ENCODE results near the gene OTOS. TPM values are rescaled to one million over a fixed set of nuclear protein-coding genes. Genes with fewer than 3 reads are reported as not detected.

The OTOS gene
- total and polyA plus RNA-seq, 2 of the 4 experiments (the other 2 are of a cell fraction) = 0.34 TPM; not detected in 1

DNA sequence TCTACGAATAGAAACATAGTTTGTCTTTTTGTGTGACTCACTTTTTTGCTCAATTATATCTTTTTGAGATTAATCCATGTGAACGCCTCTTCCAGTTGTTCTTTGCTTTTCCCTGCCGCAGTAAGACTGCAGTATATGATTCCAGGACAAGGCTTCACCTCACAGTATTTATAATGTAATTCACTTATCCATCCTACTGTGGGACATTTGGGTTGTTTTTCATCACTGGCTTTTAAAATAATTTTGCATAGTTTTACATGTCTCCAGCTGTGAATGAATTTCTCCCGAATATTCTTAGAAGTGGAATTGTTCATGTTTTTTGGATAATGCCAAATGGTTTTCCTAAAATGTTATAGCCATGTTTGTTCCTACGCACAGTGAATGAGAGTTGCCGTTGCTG lies 26.2 kb downstream of the OTOS start:
- Histone ChIP-seq H3K4ac (ENCODE audit: low read depth, low read length) (no peak overlapping the region), H3K56ac (ENCODE audit: extremely low read depth, insufficient read depth, low read length) (no peak overlapping the region), H3K27me3 (ENCODE audit: control insufficient read depth, insufficient read depth, low read length) (peaks cover 14% of the 10 kb centered on the region), H2AFZ (replicated peaks; ENCODE audit: low read length, poor library complexity) (no peak overlapping the region), H2AK5ac (ENCODE audit: low read depth, low read length) (no peak overlapping the region), H4K20me1 (ENCODE audit: insufficient read depth, low read length) (no peaks in the 10 kb centered on the region), H2BK15ac (ENCODE audit: low read depth, low read length) (no peak overlapping the region), H3K14ac (replicated peaks; ENCODE audit: low read depth, low read length) (no peak overlapping the region), H3K9ac (ENCODE audit: low read depth, low read length) (no peak overlapping the region), H2BK5ac (ENCODE audit: low read depth, low read length, poor library complexity, severe bottlenecking) (no peak overlapping the region), H3K36me3 (ENCODE audit: control insufficient read depth, insufficient read depth, low read length) (no peaks in the 10 kb centered on the region), H3K79me1 (ENCODE audit: low read depth in 1 of 2, low read length in 2 of 2) (no peaks in the 10 kb centered on the region), H4K91ac (ENCODE audit: insufficient read depth, low read depth, low read length) (no peak overlapping the region), H3K4me1 (ENCODE audit: control insufficient read depth, insufficient read depth, low read length) (no peaks in the 10 kb centered on the region), H3K4me2 (ENCODE audit: low read depth, low read length) (no peak overlapping the region), H4K8ac (ENCODE audit: low read depth in 2 of 2, low read length in 2 of 2) (no peak overlapping the region), H3K4me3 (ENCODE audit: insufficient read depth, low read depth, low read length) (no peak overlapping the region), H3K18ac (ENCODE audit: low read depth, low read length) (no peak overlapping the region), H3K27ac (ENCODE audit: insufficient read depth, low read length) (no peak overlapping the region), H2AK9ac (replicated peaks; ENCODE audit: low read depth, low read length, poor library complexity) (no peak overlapping the region), H2BK120ac (ENCODE audit: low read depth, low read length) (no peak overlapping the region), H3K9me3 (ENCODE audit: control insufficient read depth, insufficient read depth, low read length) (no peaks in the 10 kb centered on the region), H3K9me1 (ENCODE audit: insufficient read depth, low read length) (peaks cover 2% of the 10 kb centered on the region; the same call in 1 of the 2 replicates), H4K5ac (ENCODE audit: low read depth, low read length) (no peak overlapping the region), H3K23ac (ENCODE audit: low read depth, low read length) (no peak overlapping the region), H2BK20ac (ENCODE audit: low read depth, low read length) (no peak overlapping the region)
- no TSS peak for BruUV-seq (replicated peaks)
- dilution Hi-C loops (cut with HindIII; ENCODE audit: low sequenced_read_pairs, unreplicated experiment) (no loop called here), in situ Hi-C loops (cut with MboI; ENCODE audit: low sequenced_read_pairs) (no loop called here), intact Hi-C loops (cut with micrococcal nuclease) (no loop called here)
- TF ChIP-seq POLR2A (IDR thresholded peaks at IDR 0.05; ENCODE audit: low read depth, low read length) (no peak), SMC3 (IDR thresholded peaks at IDR 0.05; ENCODE audit: low read depth, low read length) (no peak)
- DNase-seq (no peak), ATAC-seq (ENCODE audit: low read depth) (no peak)
- ChIA-PET CTCF (interaction anchor here (0.5 kb wide), 1 partner anchor 186 kb away, joined by 4 read pairs; no protein-coding TSS in a partner anchor), POLR2A (ENCODE audit: unreplicated experiment) (no interaction called here)
- 90% methylated on average over 2 of the region's 6 CpGs; no CpG with 5 or more reads in 1 of the 2 experiments for WGBS, 2 experiments (ENCODE audit: extremely low coverage in 2 of 2, insufficient read length in 1 of 2)

Measured in IMR-90 (cell line).